Stimulated activated CD4-positive, alpha-beta T cell treated with anti-CD3 and anti-CD28 coated beads, Interleukin-1b, Interleukin-23, amount 100 ng/mL, for 48 hours (primary cell): ENCODE measurements around the gene DCTN1.

ENCODE experiments used
- DNase-seq: peaks from one replicate; pipeline ENCODE4 v3.0.0-alpha.2; 2020

DCTN1 gene

GRCh38 chr2:74316627-74317295 is 63.4 kb downstream of the DCTN1 start:
- DNase-seq, result no peak

- no peak for DNase-seq
Observed at GRCh38 chr2:74314107-74314506, 66.0 kb downstream of the DCTN1 start.

- no peak for DNase-seq
Observed at GRCh38 chr2:74313497-74313896, 66.6 kb downstream of the DCTN1 start.

GRCh38 chr2:74312913-74313312 is 67.2 kb downstream of the DCTN1 start:
- DNase-seq, result no peak
